Neural cell (in vitro differentiated cells): Measurements from ENCODE around the gene ARID4A. TPM values are rescaled to one million over a fixed set of nuclear protein-coding genes. Genes with fewer than 3 reads are reported as not detected.

Experiments
- H2AFZ ChIP-seq: fragments of 200-600, 300-800 bp; sonication (generic), shearing (Covaris generic); 2 replicates; pipeline ENCODE4 v1.6.0; 2014; ENCODE audit warnings: low read depth, mild to moderate bottlenecking, antibody characterized with exemption, low read length, moderate library complexity
- H3F3A ChIP-seq: fragments of 200-600 bp; shearing (Covaris generic); 2 replicates; pipeline ENCODE4 v1.6.1; 2016; ENCODE audit warnings: mild to moderate bottlenecking, moderate library complexity, mixed read lengths, antibody characterized with exemption, low read length; ENCODE audit not compliant: insufficient read depth, poor library complexity, severe bottlenecking
- H3K27ac ChIP-seq: fragments of 200-600, 300-800 bp; sonication (generic), shearing (Covaris generic); 2 replicates; pipeline ENCODE4 v1.5.1; 2014; ENCODE audit warnings: mild to moderate bottlenecking, low read length, moderate library complexity
- H3K27me3 ChIP-seq: fragments of 300-800, 200-600 bp; sonication (generic), shearing (Covaris generic); 2 replicates; pipeline ENCODE4 v1.6.0; 2014; ENCODE audit warnings: mild to moderate bottlenecking, low read depth, low read length, moderate library complexity; ENCODE audit not compliant: insufficient read depth
- H3K36me3 ChIP-seq: fragments of 300-800, 200-600 bp; sonication (generic), shearing (Covaris generic); 2 replicates; pipeline ENCODE4 v1.5.1; 2014; ENCODE audit warnings: mild to moderate bottlenecking, antibody characterized with exemption, low read length, moderate library complexity; ENCODE audit not compliant: insufficient read depth
- H3K4me2 ChIP-seq: fragments of 300-800, 200-600 bp; sonication (generic), shearing (Covaris generic); 2 replicates; pipeline ENCODE4 v1.6.0; 2014; ENCODE audit warnings: mild to moderate bottlenecking, low read length
- H3K4me3 ChIP-seq: fragments of 300-800, 200-600 bp; sonication (generic), shearing (Covaris generic); 2 replicates; pipeline ENCODE4 v1.5.1; 2014; ENCODE audit warnings: mild to moderate bottlenecking, low read length, moderate library complexity
- H3K79me2 ChIP-seq: fragments of 200-600 bp; shearing (Covaris generic); replicated peaks from 2 replicates; pipeline ENCODE4 v1.6.0; 2014; ENCODE audit warnings: mild to moderate bottlenecking, low read length, moderate library complexity; ENCODE audit not compliant: insufficient read depth
- H3K9ac ChIP-seq: fragments of 300-800, 200-600 bp; sonication (generic), shearing (Covaris generic); 2 replicates; pipeline ENCODE4 v1.6.1; 2016; ENCODE audit warnings: mild to moderate bottlenecking, low read length, mixed read lengths
- H3K9me2 ChIP-seq: fragments of 200-600 bp; shearing (Covaris generic); 2 replicates; pipeline ENCODE4 v1.6.1; 2016; ENCODE audit warnings: mild to moderate bottlenecking, low read length, mixed read lengths; ENCODE audit not compliant: insufficient read depth
- H3K9me3 ChIP-seq: fragments of 200-600, 300-800 bp; sonication (generic), shearing (Covaris generic); 2 replicates; pipeline ENCODE4 v1.6.1; 2016; ENCODE audit warnings: mild to moderate bottlenecking, mixed run types, low read length, moderate library complexity, mixed read lengths
- H4K20me1 ChIP-seq: fragments of 200-600 bp; shearing (Covaris generic); 2 replicates; pipeline ENCODE4 v1.6.1; 2016; ENCODE audit warnings: mild to moderate bottlenecking, mixed run types; ENCODE audit not compliant: insufficient read depth
- EP300 ChIP-seq: fragments of 450-650 bp; conservative IDR thresholded peaks from 2 replicates; pipeline ENCODE4 v1.6.1; 2014; ENCODE audit warnings: antibody characterized with exemption, mild to moderate bottlenecking, moderate library complexity; ENCODE audit not compliant: poor library complexity, severe bottlenecking
- EZH2 ChIP-seq: fragments of 200-600, 300-800 bp; shearing (Covaris generic), sonication (generic); IDR thresholded peaks from 2 replicates; pipeline ENCODE4 v1.6.1; 2014; ENCODE audit warnings: antibody characterized with exemption, low read length, borderline replicate concordance, mild to moderate bottlenecking; ENCODE audit not compliant: insufficient read depth, poor library complexity, severe bottlenecking
- MXI1 ChIP-seq: fragments of 450-650 bp; conservative IDR thresholded peaks from 2 replicates; pipeline ENCODE4 v1.6.1; 2014; ENCODE audit warnings: antibody characterized with exemption, mild to moderate bottlenecking; ENCODE audit not compliant: poor library complexity, severe bottlenecking
- POLR2AphosphoS5 ChIP-seq: IDR thresholded peaks from 2 replicates; pipeline ENCODE4 v1.6.1; 2012
- RAD21 ChIP-seq: fragments of 450-650 bp; conservative IDR thresholded peaks from 2 replicates; pipeline ENCODE4 v1.6.1; 2014; ENCODE audit warnings: antibody characterized with exemption, mild to moderate bottlenecking, moderate library complexity
- SMC3 ChIP-seq: fragments of 450-650 bp; conservative IDR thresholded peaks from 2 replicates; pipeline ENCODE4 v1.6.1; 2014; ENCODE audit warnings: antibody characterized with exemption, mild to moderate bottlenecking, moderate library complexity; ENCODE audit not compliant: poor library complexity
- TAF1 ChIP-seq: IDR thresholded peaks from 2 replicates; pipeline ENCODE4 v1.6.1; 2012; ENCODE audit warnings: low read depth
- polyA plus RNA-seq: library from polyadenylated mRNA; depleted of rRNA; stranded (reverse); fragments of >200 nt; gene quantifications from 2 replicates; pipeline ENCODE4 v1.2.3, GENCODE V29; 2014
- TF ChIP-seq, protein P1 (sequence below): fragments of 450-650 bp; IDR thresholded peaks from 2 replicates; pipeline ENCODE4 v1.5.1; 2014; ENCODE audit warnings: antibody characterized with exemption, mild to moderate bottlenecking, moderate library complexity; ENCODE audit not compliant: poor library complexity, severe bottlenecking
- TF ChIP-seq, protein P2 (sequence below): IDR thresholded peaks from 2 replicates; pipeline ENCODE4 v1.6.1; 2012; ENCODE audit warnings: borderline replicate concordance

Gene ARID4A
- polyA plus RNA-seq, 1 donor from 2014 or later: 38.5 TPM

DNA sequence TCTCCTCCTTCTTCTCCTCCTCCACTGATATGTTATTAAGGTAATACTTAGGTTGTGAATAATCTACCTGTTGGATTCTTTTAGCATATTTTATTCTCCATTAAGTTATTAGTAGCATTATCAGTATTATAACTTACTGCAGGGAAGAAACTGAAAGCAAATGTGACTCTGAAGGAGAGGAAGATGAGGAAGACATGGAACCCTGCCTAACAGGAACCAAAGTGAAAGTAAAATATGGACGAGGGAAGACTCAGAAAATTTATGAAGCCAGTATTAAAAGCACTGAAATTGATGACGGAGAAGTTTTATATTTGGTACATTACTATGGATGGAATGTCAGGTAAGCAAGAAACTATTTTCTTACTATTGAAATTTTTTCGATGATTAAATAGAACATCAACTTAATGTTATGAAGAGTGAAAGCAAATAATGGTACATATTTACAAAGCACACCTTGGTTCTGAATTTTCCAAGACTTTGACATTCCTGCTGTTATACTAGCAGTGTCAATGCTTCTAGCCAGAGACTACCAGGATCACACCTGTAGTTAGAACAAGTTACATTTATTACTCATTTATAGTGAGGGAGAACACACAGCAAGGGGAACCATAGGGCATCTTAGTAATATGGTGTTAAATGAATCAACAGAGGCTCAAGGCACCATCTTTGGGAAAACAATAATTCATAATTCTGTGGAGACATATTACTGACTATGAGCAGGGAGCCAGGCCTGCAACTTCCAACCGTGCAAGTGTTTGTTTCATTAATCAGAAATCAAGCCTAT, 55.4 kb downstream of the ARID4A start:
- no peak overlapping the region for H3K4me3 ChIP-seq
- no peak overlapping the region for H2AFZ ChIP-seq
- H4K20me1 ChIP-seq: no peaks in the 10 kb centered on the region
- TF ChIP-seq RAD21 (no peak), TAF1 (no peak), EZH2 (no peak), EP300 (no peak), POLR2AphosphoS5 (no peak), SMC3 (no peak), MXI1 (no peak)
- TF ChIP-seq, protein P1, sequence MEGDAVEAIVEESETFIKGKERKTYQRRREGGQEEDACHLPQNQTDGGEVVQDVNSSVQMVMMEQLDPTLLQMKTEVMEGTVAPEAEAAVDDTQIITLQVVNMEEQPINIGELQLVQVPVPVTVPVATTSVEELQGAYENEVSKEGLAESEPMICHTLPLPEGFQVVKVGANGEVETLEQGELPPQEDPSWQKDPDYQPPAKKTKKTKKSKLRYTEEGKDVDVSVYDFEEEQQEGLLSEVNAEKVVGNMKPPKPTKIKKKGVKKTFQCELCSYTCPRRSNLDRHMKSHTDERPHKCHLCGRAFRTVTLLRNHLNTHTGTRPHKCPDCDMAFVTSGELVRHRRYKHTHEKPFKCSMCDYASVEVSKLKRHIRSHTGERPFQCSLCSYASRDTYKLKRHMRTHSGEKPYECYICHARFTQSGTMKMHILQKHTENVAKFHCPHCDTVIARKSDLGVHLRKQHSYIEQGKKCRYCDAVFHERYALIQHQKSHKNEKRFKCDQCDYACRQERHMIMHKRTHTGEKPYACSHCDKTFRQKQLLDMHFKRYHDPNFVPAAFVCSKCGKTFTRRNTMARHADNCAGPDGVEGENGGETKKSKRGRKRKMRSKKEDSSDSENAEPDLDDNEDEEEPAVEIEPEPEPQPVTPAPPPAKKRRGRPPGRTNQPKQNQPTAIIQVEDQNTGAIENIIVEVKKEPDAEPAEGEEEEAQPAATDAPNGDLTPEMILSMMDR: no peak
- TF ChIP-seq, protein P2, sequence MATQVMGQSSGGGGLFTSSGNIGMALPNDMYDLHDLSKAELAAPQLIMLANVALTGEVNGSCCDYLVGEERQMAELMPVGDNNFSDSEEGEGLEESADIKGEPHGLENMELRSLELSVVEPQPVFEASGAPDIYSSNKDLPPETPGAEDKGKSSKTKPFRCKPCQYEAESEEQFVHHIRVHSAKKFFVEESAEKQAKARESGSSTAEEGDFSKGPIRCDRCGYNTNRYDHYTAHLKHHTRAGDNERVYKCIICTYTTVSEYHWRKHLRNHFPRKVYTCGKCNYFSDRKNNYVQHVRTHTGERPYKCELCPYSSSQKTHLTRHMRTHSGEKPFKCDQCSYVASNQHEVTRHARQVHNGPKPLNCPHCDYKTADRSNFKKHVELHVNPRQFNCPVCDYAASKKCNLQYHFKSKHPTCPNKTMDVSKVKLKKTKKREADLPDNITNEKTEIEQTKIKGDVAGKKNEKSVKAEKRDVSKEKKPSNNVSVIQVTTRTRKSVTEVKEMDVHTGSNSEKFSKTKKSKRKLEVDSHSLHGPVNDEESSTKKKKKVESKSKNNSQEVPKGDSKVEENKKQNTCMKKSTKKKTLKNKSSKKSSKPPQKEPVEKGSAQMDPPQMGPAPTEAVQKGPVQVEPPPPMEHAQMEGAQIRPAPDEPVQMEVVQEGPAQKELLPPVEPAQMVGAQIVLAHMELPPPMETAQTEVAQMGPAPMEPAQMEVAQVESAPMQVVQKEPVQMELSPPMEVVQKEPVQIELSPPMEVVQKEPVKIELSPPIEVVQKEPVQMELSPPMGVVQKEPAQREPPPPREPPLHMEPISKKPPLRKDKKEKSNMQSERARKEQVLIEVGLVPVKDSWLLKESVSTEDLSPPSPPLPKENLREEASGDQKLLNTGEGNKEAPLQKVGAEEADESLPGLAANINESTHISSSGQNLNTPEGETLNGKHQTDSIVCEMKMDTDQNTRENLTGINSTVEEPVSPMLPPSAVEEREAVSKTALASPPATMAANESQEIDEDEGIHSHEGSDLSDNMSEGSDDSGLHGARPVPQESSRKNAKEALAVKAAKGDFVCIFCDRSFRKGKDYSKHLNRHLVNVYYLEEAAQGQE: no peak
- H3K4me2 ChIP-seq: no peak overlapping the region
- H3K36me3 ChIP-seq: peaks cover 10% of the 10 kb centered on the region
- no peaks in the 10 kb centered on the region for H3K27me3 ChIP-seq
- no peak overlapping the region for H3K9ac ChIP-seq
- H3F3A ChIP-seq: no peaks in the 10 kb centered on the region
- H3K9me3 ChIP-seq: no peaks in the 10 kb centered on the region
- H3K9me2 ChIP-seq: no peaks in the 10 kb centered on the region
- peaks cover 5% of the 10 kb centered on the region for H3K79me2 ChIP-seq
- no peak overlapping the region for H3K27ac ChIP-seq

DNA sequence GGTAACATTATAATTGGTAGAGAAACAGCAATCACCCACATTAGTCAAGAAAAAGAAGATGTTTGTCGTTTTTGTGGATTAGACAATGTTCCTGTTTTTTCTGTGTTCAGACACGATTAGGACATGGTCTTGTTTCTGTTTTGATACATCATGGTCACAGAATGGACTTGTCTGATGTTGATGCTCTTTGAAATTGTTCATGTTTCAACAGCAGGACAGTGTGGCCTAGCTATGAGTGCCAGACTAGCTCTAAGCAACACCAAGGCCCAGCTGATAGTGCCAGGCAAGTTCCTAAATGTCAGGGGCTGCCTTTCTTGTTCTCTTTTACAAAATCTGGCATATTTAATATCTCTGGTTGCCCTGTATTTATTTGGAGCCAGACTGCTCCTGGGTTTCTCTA, 56.5 kb downstream of the ARID4A start:
- Histone ChIP-seq H3K4me3 (no peak overlapping the region), H3K36me3 (peaks cover 17% of the 10 kb centered on the region), H4K20me1 (no peaks in the 10 kb centered on the region), H3F3A (no peaks in the 10 kb centered on the region), H2AFZ (no peak overlapping the region), H3K9me3 (no peaks in the 10 kb centered on the region), H3K4me2 (no peak overlapping the region), H3K9me2 (no peaks in the 10 kb centered on the region), H3K9ac (no peak overlapping the region), H3K27me3 (no peaks in the 10 kb centered on the region), H3K27ac (no peak overlapping the region), H3K79me2 (peaks cover 4% of the 10 kb centered on the region)
- TF ChIP-seq SMC3 (no peak), EZH2 (no peak), RAD21 (no peak), EP300 (no peak), TAF1 (no peak), MXI1 (no peak), POLR2AphosphoS5 (no peak)
- TF ChIP-seq, protein P2: no peak
- TF ChIP-seq, protein P1: no peak
